GM18519 (cell line): ENCODE results near the gene THSD4.

Experiments
- ATAC-seq: cut with Tn5 transposase; IDR thresholded peaks from one replicate; pipeline ENCODE4 v1.9.1; 2021; ENCODE audit warnings: mild to moderate bottlenecking, moderate library complexity; ENCODE audit not compliant: unreplicated experiment, low FRiP score

Gene THSD4

GRCh38 chr15:71823801-71824200 is 708.5 kb downstream of the THSD4 start:
- no peak for ATAC-seq

- no peak for ATAC-seq
These were observed 709.9 kb downstream of the THSD4 start for GRCh38 chr15:71825021-71825730.

GRCh38 chr15:71826196-71826595 is 710.9 kb downstream of the THSD4 start:
- ATAC-seq = no peak

GRCh38 chr15:71830981-71831380 is 715.7 kb downstream of the THSD4 start:
- no peak for ATAC-seq
